ENCODE results near the gene BTBD1.

Gene BTBD1

DNA sequence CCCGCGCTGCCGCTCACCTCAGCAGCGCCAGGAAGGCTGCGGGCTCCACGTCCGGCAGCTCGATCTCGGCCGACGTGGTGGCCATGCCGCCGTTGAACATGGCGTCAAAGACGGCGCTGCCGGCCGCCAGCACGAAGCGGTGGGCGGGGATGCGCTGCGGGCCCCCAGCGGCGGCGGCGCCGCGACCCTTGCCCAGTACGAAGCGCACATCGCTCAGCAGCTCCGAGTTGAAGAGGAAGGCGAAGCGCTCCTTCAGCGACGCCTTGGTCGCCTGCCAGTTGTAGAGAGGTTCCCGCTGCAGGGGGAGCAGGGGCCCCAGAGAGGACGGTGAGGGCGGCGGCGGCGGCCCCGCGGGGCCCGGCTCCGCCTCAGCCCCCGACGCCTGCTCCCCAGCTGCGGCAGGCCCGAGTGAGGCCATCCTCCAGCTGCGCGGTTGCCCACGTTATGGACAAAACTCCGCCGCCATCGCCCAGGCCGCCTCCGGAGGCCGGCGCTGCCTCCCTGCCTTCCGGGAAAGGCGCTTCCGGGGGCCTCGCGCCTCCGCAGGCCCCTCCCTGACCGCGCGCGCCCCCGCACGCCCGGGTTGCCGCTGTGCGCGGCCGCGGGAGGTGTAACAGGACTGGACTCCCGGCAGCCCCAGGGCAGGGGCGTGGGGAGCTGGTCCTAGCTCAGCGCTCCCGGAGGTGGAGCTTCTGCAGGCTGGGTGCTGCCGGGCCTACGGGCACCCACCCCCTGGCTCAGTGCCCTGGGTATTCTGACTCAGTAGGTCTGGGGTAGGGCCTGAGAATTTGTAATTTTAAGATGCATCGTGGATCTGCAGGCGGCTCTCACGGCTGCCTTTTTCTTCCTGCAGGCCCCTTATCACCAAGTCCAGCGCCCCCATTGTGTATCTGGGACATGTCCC, at the start of gene BTBD1:
Gene BTBD1, minus strand, starts transcription at position 519 of the 904 bp plus-strand sequence. Its CDS starts 101 bp downstream, at position 418.
- peak; percentile 87 for DNase-seq

DNA sequence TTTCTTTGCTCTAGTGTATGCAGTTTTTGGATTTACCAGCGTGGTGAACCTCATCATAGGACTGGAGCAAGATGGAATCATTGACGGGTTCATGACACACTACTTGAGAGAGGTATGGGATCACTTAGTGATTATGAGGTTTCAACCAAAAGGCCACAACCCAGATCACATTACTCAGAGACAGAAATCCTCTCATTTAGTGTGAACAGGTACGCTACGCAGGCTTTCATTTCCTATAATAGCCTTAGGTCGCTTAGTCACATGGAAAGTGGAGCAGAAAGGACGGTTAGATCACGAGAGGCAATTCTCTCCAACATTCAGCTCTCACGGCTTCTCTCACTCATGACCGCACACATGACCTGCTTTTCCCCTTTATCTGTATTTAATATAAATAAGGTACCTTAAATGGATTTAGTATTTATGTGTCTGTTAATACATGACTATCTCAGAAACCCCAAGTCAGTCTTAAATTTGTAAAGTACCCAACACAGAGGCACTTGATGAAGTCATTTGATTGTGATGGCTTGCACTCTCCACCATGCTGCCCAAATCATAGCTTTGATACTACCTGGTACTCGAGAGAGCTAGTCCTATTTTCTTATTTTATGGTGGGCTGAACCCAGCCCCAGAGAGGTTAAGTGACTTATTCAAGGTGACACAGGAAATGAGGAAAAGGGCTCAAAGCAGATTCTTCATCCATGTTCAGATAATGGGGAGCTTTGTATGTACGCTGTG, 48.9 kb upstream of the BTBD1 start:
- DNase-seq = no peak

DNA sequence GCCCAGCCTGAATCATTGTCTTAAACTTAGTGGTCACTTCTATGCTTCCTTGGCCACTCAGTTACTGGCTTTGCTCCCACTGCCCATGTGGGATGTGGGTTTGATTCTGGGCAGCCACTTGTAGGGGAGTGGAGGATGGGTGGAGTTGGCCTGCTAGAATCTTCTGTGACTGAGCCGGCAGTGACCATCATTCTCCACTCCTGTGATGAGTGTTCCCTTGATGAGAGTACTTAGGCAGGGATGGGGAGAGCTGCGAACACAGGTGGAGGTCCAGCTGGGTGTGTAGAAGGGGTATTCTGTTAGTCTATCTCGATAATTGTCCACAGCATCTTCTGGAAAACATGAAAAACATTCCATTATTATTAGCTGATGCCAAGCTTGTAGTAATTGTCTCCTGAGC, 48.4 kb upstream of the BTBD1 start:
- no peak for DNase-seq

DNA sequence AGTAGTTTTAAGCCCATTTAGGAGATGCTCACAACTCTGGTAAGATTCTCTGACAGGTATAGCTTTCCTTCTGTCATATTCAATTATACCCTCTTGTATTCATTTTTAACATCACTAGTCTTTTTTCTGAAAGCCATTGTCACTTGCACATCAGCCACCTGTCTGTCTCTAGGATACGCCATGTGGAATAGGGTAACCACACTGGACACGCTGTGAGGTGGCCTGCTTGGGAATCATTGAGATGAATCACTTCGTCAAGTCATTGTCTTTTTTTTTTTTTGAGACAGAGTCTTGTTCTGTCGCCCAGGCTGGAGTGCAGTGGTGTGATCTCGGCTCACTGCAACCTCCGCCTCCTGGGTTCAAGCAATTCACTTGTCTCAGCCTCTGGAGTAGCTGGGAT, 47.8 kb upstream of the BTBD1 start:
- no peak for DNase-seq

DNA sequence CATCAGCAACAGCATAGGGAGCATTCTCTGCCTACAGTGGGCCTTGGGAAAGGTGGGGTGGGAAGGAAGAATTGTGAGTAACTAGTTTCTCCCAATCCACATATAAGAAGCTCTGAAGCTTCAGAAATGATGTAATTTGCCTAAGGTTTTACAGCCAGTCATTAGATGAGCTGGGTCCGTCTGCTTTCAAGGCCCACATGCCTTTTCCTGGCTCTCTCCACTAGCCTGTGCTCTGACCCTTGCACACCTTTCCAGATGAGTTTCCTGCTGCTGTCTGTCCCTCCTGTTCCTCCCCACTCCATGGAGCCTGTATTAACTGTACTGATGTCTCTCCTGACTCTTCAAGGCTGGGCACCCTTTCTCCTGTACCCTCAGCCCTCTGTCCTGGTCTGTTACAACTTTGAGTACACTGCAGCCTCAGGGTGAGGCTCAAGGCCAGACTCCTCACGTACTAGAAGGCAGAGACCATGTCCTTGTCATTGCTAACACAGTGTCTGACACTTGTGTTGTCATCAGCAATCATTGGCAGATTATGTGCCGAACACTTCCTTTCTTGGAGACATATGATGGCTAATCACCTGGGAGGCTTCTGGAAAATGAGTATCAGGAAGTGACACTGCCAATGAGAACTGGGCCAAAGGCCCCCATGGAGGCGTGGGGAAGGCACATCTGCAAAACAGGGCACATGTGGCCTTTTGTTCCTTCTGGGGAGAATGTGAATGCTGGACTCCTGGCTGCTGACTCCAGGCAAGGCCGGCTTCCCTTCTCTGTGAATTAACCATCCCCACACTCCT, 47.0 kb upstream of the BTBD1 start:
- no peak for DNase-seq

DNA sequence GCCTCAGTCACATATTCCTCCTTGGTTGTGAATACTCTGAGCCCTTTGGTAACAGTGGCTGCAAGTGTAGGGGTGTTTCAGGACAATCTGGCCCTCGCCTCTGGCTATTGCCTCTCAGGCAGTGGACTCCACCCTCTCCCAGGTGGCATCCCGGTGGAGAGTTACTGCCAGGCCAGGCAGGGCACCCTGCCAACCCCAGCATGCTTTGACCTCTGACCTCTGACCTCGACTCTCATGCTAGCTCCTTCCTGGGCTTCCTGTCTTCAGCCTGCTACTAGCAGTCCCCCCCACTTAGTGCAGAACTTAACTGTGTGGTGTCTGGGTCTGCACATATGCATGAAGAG, 45.9 kb upstream of the BTBD1 start:
- DNase-seq = no peak

DNA sequence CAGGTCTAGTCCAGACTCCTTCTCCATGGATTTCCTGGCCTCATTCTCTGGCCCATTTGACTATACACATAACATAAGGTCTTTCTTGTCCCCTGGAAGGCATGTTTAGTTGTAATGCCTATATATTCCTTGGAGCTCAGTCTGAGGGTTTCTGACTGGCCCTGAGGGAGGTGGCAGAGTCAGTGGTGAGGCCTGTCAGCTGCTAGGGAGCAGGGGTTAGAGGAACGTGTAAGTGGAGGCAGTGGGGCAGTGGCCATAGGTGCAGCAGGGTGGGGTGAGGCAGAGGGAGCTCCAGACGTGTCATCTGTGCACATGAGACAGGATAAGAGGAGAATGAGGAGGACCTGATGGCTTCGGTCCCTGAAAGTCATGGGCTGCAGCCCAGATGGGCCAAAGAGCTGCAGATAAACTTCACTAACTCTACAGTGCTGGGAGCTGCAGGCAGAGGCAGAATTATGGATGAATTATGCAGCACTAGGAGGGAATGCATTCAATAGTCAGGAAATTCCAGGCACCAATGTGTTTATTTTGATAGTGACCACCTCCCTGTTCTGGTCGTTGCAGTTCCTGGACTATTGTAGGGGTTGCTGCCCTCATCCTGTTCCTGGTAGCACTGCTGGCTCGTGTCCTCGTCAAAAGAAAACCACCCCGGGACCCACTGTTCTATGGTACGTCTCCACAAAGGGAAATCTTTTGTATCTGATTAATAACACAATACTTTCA, 45.3 kb upstream of the BTBD1 start:
- no peak for DNase-seq

DNA sequence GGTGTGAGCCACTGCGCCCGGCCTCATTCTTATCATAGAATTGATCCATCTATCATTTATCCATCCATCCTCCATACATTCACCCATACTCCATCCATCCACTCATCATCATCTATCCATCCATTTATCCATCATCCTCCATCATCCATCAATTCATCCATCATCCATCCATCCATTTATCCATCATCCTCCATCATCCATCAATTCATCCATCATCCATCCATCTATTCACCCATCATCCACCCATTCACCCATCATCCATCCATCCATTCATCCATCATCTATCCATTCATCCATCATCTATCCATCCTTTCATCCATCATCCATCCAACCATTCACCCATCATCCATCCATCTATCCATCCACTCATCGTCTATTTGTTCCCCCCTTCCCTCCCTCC, 44.1 kb upstream of the BTBD1 start:
- no peak for DNase-seq

DNA sequence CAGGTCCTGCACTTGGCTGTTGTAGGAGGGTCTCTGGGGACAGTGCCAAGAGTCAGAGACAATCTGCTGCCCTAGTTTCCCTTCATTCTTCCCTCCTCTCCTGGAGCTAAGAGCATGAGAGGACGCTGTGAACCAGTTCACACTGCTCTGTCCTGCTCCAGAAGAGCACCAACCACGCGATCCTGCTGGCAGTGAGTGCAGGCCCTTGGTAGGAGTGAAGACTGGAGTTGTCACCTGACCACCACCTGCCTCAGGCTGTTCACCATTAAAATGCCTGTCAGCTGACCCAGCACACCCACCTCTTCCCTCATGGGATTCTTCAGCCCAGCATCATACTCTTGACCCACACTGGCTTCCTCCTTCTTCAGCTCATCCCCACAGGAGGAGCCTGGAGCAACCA, 43.3 kb upstream of the BTBD1 start:
- no peak for DNase-seq

DNA sequence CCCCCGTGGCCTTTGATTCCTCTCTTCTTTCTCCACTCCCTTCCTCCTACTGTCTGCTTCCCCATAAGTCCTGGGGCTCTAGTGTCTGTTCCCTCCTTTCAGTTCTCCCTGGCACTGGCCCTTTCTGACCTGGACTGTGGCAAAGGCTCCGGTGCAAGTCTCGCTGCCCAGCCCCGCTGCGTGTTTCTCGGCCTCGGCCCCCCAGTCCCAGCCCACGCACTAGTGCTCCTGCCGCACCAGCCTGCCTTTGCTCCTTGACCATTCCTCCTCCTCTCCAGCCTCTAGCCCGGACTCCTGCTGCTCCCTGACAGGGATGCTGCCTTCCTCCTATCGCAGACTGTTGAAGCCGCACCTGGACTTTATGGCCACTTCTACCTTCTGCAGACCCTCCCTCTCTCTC, 42.5 kb upstream of the BTBD1 start:
- no peak for DNase-seq

DNA sequence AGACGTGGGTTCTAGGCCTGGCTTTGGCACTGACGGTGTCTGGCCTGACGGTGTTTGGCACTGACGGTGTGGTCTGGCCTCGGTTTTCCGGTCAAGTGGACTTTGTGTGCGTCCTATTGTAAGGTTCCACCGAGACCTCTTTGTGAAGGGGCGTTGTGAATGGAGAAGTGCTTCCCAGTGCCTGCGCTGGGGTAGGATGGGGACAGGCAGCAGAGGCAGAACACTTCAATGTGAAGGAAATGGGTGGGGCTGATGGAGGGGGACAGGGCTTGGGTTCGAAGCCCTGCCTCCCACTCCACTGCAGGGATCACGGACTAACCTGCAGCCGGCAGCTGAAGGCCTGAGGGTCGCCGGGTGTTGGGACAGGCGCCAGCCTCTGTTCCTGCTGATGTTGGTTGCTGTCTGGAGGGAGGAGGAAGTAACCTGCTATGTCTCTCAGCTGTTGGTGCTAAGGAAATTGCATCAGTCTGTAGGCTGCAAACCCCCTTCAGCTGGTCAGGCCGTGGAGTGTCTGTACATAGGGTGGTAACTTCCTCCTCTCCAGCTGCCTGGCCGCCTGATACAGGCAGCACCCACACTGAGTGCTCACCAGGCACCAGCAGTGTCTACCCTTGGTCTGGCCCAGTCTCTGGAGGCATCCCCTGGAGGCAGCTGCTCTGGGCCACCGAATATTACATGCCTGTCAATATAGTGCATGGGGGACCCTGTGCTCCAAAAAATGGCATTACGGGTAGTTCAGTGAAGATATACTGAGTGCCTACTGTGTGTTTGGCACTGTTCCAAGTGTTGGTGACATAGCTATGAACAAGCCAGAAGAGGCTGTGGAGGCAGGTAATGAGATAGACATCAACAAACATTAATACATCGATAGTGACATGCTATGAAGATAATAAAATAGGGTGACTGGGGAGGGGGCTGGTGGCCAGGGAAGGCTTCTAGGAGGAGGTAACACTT, 41.5 kb upstream of the BTBD1 start:
- no peak for DNase-seq

DNA sequence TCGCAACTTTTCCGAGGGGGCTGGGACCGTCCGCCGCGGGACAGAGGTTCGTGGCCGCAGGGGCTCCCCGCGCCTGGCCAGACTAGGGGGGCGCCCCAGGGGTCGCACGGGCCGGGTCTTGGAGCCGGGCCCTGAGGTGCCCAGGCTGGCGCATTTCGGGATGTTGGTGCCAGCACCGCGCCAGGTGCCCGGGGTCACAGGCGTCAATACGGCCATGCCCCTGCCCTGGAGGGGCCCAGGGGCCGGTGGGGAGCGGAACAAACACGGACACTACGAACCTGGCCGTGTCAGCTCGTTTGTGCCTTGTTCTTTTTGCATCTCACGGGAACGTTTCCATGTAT, 40.8 kb upstream of the BTBD1 start:
- no peak for DNase-seq

DNA sequence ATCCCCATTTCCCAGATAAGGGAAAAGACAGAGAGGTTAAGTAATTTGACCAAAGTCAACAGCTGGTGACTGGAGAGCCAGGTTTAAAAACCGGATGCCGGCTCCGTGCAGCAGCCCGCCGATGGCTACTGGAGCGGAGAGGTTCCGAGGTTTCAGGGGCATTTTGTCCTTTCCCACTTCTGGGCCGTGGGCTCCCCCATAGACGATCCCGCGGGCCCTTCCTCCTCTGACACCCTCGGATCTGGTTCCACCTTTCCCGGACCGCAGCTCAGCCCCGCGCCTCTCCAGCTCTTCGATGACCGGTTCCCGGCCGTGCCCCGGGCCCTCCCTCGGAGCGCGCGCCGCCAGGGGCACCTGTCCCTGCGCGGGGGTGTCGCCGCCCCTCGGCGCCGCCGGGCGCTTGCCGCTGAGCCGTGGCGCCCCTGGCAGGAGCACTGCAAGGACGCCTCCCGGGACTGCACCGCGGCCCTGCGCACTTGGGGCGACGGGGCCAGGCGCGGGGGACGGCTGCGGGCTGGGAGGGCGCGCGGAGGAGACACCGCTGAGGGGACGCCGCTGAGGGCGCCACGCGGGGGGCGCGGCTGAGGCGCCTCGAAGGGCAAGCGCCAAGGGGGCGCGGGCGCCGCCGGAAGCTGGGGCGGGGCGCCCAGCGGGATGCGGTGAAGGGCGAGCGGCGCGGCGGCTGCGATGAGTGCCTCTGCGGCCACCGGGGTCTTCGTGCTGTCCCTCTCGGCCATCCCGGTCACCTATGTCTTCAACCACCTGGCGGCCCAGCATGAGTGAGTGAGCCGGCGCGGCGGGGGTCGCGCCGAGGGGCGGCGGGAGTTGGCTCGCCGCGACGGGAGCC, 40.2 kb upstream of the BTBD1 start, which contains the start of gene TM6SF1:
Gene TM6SF1, plus strand, starts transcription at position 652 of the 847 bp plus-strand sequence. Its CDS starts 36 bp downstream, at position 688.
- peak; percentile 9 for DNase-seq

DNA sequence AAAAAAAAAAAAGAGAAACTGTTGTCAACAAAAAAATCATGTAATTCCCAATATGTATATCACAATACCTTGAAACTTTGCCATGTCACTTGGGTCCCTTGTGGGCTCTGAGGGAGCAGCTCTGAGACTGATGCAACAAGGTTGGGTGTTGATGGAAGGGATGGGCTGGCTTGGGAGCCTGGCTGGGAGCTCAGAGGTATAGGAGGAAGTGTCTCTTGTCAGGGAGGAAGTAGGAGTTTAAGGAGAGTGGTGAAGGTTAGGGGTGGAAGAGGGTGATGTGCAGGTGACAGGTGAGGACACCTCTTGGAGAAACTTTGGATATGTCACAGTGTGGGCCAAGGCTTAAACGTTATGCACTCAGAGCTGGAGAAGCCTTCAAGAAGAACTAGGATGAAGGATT, 38.4 kb upstream of the BTBD1 start:
- DNase-seq = no peak

DNA sequence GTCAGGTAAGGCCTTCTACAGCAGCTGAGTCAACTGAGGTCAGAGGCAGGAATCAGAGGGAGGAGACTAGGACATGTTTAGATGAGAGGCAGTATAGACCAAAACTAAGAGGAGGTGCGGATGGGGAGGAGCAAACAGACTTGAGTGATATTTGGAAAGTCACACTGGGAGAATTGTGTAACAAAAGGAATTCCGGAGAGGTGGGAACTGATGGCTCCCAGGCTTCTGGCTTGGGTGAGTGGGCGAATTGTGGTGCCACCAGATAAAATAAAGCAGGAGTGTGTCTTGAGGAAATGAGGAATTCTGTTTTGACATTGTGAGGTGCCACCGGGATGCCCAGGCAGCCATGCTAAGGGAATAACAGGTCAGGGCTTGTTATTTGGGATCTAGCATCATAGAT, 37.1 kb upstream of the BTBD1 start:
- no peak for DNase-seq

DNA sequence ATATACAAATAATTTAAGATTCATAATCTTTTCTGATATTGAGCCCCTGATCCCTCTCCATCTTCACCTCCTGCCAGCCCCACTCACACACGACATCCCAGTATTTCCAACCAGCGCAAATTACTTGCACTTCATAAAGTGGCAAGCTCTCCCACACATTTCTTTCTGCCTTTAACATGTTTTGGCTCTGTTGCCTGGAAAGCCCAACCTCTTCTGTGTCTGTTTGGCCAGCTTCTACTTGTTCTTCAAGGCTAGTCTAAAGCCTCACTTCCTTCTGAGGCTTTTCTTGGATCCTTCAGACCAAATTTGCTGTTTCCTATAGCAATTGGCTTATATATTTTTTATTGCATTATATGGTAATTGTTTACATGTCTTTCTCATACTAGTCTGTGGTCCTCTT, 35.3 kb upstream of the BTBD1 start:
- no peak for DNase-seq

DNA sequence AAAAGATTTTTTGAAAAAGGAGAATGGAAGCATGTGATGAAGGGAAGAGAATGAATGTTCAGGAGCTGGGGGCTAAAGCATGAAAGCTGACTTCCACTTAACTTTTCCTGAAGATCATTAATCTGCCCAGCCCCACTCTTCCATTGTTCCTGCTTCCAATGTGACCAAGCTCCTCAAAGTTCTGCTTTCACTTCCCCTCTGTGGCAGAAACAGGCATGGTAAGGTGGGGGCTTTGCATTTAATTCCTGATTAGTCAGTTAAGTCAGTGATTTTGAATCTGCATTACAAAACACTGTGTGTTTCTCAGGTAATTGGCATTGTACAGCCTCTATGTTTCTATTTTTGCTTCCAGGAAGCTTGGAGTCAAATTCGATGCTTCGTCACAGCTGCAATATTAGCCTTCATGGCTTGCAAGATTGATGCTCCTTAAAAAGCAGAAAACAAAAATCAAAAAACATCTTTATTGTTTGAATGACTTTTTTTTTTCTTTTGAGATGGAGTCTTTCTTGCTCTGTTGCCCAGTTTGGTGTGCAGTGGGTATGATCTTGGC, 33.1 kb upstream of the BTBD1 start:
- DNase-seq = no peak

DNA sequence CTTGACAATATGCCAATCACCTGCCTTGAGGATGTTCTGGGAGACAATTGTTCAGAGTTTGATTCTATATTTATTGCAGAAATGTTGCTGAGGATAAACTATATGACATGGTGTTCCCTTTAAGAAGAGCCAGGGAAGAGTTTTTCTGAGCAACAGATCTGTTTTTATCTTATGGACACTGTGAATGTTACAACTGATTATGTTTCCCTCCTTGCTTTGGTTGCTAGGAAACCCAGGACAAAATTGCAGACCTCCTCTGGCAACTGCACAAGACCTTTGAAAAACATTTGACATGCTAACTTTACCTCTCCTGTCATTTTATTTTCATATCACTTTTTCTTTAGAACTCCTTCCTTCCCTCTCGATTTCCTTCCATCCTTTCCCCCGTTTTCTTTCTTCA, 32.2 kb upstream of the BTBD1 start:
- no peak for DNase-seq

DNA sequence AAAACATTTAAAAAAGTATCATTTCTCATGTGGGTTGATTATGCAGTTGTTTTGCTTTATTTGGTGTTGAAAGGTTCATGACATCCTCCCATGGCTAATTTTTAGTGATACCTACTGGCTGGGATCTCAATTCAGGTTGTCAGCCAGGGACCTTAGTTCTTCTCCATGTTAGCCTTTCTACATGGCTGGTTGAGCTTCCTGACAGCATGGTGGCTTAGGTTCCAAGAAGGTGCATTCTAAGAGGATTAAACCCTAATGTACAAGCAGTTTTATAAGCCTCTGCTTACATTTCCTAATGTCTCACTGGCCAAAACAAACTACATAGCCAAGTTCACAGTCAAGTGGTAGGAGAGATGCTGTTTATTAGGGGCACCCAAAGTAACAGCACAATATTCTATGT, 31.0 kb upstream of the BTBD1 start:
- DNase-seq = no peak

DNA sequence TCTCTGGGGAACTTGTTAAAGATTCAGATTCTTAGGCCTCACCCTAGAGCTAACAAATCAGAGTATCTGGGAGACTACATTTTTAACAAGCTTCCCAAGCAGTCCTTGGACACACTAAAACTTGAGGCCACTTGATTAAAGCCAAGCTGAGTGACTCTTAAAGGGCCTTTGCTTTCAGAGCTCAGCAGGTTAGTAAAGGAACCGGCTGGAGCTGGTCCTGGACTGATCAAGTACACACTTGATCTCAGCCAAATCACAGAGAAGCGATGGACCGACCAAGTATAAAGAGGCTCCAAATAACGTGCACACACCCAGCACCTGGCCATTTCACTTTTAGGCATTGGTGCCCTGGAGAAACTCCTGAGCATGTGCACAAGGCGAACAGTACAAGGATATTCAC, 27.5 kb upstream of the BTBD1 start:
- DNase-seq = no peak

Data from stimulated activated CD4-positive, alpha-beta T cell treated with anti-CD3 and anti-CD28 coated beads, Interleukin-4, amount 100 ng/mL, for 1 hour (primary cell).